GM21526 (cell line): ENCODE measurements around the gene TTC28.

Experiments used
- ATAC-seq: cut with Tn5 transposase; IDR thresholded peaks from one replicate; pipeline ENCODE4 v1.9.1; 2021; ENCODE audit warnings: moderate library complexity; ENCODE audit not compliant: unreplicated experiment, low FRiP score

The TTC28 gene

DNA sequence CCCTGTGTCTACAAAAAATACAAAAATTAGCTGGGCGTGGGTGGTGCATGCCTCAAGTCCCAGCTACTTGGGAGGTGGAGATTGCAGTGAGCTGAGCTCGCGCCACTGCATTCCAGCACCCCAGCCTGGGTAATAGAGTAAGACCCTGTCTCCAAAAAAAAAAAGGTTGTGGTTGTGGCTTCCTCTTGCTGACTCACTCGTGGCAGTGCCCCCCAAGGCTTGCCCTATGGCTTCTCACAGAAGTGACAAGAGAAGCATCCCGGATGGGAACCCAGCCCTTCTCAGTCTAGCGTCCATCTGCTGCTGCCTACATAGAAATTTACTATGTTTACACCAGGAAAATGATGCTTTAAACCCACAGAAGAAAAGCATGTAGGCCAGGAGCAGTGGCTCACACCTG, 692.1 kb downstream of the TTC28 start:
- ATAC-seq: no peak

- no peak for ATAC-seq
Measured at GRCh38 chr22:27986937-27987336, 692.7 kb downstream of the TTC28 start.

- no peak for ATAC-seq
Measured at GRCh38 chr22:27986459-27986858, 693.2 kb downstream of the TTC28 start.

DNA sequence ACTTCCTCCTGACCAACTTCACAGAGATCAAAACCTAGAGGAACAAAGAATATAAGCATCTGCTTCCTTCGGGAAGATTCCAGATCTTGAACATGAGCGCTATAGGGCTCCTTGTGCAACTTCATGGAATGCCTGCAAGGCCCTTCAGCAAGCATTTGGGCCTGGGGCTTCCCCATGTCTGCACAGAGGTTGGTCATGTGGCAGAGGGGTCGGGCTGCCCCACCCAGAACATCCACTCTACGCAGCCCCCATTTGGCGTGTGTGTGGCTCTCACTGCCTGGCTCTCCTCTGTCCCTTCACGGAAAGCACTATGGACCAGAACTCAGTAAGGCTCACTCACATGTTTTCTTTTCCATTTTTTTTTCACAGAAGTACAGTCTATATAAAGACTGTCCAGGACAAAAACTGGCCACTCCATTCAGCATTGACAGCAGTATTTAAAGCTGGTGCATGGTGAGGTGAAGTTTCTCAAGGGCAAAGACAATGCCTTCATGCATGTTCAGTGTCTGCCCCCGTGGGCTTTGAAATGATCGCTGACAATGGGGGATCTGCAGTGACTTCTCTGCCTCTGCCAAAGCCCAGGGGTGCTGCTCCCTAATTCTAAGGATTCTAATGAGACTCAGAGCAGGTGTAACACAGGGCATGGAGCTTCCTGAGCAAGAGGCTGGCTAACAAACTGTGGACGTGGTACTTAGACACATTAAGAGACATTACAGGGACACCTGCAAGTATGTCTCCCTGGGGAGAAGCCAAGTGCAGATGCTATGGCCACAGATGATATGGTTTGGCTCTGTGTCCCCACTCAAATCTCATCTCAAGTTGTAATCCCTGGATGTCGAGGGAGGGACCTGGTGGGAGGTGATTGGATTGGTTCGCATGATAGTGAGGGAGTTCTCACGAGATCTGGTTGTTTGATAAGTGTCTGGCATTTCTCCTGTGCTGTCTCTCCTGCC, 694.0 kb downstream of the TTC28 start:
- ATAC-seq: no peak

DNA sequence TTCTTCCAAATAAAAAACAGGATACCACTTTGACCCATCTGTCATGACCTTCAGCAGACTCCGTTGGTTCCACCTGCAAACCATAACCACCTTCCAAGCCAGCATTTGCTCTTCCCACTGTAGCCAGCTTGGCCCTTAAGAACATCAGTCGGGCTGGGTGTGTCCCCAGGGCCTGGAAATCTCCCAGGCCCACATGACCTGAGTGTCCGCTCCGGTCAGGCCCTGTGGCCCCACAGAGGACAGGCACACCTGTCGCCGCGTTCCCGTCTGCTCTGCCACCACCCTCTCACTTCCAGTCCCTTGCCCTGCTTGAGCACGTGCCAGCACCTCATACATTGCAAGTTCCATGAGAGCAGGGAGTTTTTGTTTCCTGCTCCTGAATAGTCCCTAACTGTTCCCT, 694.9 kb downstream of the TTC28 start:
- no peak for ATAC-seq

- ATAC-seq: no peak
Measured at GRCh38 chr22:27984001-27984695, 695.5 kb downstream of the TTC28 start.

GRCh38 chr22:27983361-27983791, 696.3 kb downstream of the TTC28 start:
- ATAC-seq: no peak

DNA sequence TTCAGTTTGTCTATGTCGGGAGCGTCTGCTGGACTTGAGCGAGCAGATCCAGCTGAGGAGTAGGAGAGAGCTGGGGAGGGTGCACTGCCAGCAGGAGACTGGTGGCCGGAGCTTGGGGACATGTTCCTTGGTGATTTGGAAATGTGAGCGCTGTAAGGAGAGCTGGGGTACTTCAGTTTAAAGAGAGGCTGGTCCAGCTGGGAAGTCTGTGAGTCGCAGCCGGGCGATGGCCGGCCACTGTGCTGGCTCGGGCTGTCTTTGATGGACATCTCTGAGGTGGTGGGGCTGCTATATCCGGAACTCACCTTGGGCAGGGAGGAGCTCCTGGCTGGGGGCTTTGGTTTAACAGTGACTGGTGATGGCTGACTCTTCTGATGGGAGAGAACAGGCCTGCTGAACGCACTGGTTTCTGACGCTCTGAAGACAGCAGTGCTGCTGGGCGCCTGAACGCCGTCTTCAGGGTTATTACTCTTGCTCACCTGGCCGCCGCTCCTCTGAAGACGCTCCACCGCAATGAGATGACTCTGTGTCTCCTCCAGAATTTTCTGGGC, 696.9 kb downstream of the TTC28 start:
- no peak for ATAC-seq

DNA sequence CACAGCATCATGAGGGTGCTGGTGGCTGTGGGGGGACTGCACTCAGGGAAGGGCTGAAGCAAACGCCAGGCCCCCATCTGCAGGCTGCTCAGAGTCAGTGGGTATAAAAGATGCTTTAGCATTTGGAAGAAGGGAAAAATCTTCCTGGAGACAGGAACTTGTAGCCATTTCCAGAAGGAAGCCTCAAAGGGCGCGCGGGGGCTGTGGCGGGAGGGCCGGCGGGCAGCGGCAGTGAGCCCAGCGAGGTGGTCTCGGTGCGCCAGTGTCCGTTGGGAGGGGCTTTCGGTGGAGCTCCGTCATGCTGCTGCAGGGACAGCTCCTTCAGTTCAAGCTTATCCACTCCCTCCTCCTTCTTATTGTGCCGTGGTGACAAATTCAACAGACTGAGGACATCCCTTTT, 697.5 kb downstream of the TTC28 start:
- no peak for ATAC-seq

GRCh38 chr22:27980424-27981148, 699.1 kb downstream of the TTC28 start:
- no peak for ATAC-seq

DNA sequence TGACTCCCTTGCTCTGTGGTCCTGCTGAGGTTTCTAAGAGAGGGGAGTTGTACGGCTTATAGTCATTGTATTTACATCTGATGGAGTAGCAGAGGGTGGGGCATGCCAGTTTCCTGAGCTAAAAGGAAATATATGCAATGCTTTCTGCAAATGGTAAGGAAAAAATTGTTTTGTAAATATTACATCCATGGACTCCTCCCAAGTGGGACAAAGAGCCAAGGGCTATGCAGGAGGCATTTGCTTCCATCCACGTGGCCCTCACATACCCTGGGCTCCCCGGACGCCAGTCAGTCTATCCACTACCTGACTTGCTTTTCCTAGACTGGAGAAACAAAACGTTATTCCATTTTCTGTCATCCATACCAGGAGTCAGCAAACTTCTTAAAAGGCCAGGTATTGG, 700.8 kb downstream of the TTC28 start:
- ATAC-seq: no peak

GRCh38 chr22:27978317-27978716, 701.3 kb downstream of the TTC28 start:
- ATAC-seq: no peak

- no peak for ATAC-seq
Measured at GRCh38 chr22:27976586-27976985, 703.1 kb downstream of the TTC28 start.

GRCh38 chr22:27975381-27976013, 704.1 kb downstream of the TTC28 start:
- ATAC-seq: no peak

DNA sequence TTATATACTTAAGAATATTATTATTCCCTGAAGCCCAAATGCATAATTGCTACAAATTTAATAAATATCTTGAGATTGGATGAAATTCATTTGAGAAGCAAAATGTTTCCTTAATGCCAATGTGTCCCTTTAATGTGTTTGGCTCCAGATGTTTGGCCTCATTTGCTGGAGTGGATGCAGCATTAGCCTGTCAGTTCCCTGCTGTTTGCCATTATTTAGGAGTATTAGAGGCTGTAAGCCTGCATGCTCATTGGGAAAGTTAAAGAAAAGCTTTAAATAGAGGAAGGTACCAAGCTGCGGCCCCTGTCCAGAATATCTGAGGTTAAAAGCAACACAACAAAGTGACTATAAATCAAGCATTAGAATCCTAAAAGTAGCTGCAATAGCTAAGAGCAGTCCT, 705.8 kb downstream of the TTC28 start:
- ATAC-seq: no peak

- ATAC-seq: no peak
Measured at GRCh38 chr22:27972732-27973698, 706.6 kb downstream of the TTC28 start.

DNA sequence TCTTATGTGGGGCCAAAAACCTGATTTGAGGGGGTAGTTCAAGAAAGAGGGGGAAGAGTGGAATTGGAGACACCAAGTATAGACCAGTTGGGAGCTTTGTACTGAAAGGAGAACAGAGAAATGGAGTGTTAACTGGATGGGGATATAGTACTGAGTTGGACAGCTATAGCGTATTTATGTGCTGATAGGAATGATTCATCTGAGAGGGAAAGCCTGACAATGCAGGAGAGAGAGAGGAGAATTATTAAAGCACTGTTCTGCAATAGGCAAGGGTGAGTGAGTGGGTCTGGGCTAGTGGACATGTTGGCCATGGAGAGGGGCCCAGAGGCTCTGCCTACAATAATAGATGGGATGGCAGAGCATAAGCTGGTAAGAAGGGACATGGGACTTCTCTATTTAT, 707.7 kb downstream of the TTC28 start:
- no peak for ATAC-seq

GRCh38 chr22:27970596-27971220, 708.9 kb downstream of the TTC28 start:
- no peak for ATAC-seq
